GM18907 (cell line): ENCODE measurements around the gene RAN.
"Not testable (repeated sequence)": the region's sequence is repeated elsewhere in the genome, so short reads cannot be mapped to it uniquely, and the experiment has no call there.

Source experiments
- ATAC-seq: cut with Tn5 transposase; IDR thresholded peaks from one replicate; pipeline ENCODE4 v1.9.1; 2021; ENCODE audit warnings: mild to moderate bottlenecking, moderate library complexity; ENCODE audit not compliant: unreplicated experiment

The RAN gene

GRCh38 chr12:130849561-130850417, 22.1 kb upstream of the RAN start:
- ATAC-seq = no peak

- no peak for ATAC-seq
Observed at GRCh38 chr12:130850418-130851021, 21.3 kb upstream of the RAN start.

GRCh38 chr12:130856088-130856487, 15.8 kb upstream of the RAN start:
- ATAC-seq = no peak

GRCh38 chr12:130858084-130858483, 13.8 kb upstream of the RAN start:
- no peak for ATAC-seq

- no peak for ATAC-seq
Observed at GRCh38 chr12:130859161-130859560, 12.7 kb upstream of the RAN start.

- ATAC-seq = no peak
Observed at GRCh38 chr12:130860311-130860710, 11.6 kb upstream of the RAN start.

- ATAC-seq = no peak
Observed at GRCh38 chr12:130862161-130862560, 9.7 kb upstream of the RAN start.

GRCh38 chr12:130862771-130863170, 9.1 kb upstream of the RAN start:
- ATAC-seq = not testable (repeated sequence)

GRCh38 chr12:130863298-130863697, 8.6 kb upstream of the RAN start:
- ATAC-seq = no peak

GRCh38 chr12:130868412-130868811, 3.5 kb upstream of the RAN start:
- ATAC-seq = no peak

GRCh38 chr12:130870442-130871285, 1.2 kb upstream of the RAN start:
- ATAC-seq = peak; percentile 60

- peak; percentile 39 for ATAC-seq
Observed at GRCh38 chr12:130872179-130873096, 572 bp downstream of the RAN start.

GRCh38 chr12:130873106-130873795, 1.4 kb downstream of the RAN start:
- ATAC-seq = no peak

GRCh38 chr12:130873825-130874224, 2.0 kb downstream of the RAN start:
- ATAC-seq = no peak

GRCh38 chr12:130874696-130875095, 2.8 kb downstream of the RAN start:
- no peak for ATAC-seq

GRCh38 chr12:130875193-130875592, 3.3 kb downstream of the RAN start:
- ATAC-seq = no peak

- ATAC-seq = not testable (repeated sequence)
Observed at GRCh38 chr12:130875708-130876107, 3.8 kb downstream of the RAN start.

- ATAC-seq = no peak
Observed at GRCh38 chr12:130876297-130876696, 4.4 kb downstream of the RAN start.

- no peak for ATAC-seq
Observed at GRCh38 chr12:130876758-130877157, 4.9 kb downstream of the RAN start.

GRCh38 chr12:130877333-130877732, 5.5 kb downstream of the RAN start:
- no peak for ATAC-seq
